GM12891 (cell line): ENCODE data around the gene PRKCA.

ENCODE experiments used
- POLR2A ChIP-seq: IDR thresholded peaks from 2 replicates; pipeline ENCODE4 v1.6.1; 2011; ENCODE audit warnings: low read depth, low read length, control low read depth
- POLR2AphosphoS5 ChIP-seq: IDR thresholded peaks from 2 replicates; pipeline ENCODE4 v1.6.1; 2011; ENCODE audit warnings: low read depth, low read length, control low read depth

DNA sequence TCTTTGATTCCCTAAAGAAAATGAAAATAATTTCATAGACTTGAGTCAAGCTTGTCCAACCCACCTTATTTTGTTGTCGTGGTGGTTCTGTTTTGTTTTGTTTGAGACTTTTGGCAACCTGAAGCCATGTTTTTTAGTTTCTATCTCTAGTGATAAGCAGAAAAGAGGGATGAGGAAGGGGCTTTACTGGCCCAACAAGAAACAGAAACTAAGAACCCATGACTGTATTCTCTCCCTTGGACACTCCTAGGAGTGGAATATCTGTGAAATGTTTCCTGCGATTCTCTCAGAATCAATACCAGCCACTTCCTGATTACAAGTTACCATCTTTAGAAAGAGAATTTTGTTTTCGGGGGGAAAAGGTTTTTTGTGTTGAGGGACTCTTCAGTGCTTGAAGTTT, 207.5 kb downstream of the PRKCA start:
- no peak for TF ChIP-seq POLR2A
- TF ChIP-seq POLR2AphosphoS5, result no peak
